Fibroblast of villous mesenchyme (primary cell): Measurements from ENCODE around the gene IL12RB2. TPM values are rescaled to one million over a fixed set of nuclear protein-coding genes. Genes with fewer than 3 reads are reported as not detected.
"Not testable (repeated sequence)": the region's sequence is repeated elsewhere in the genome, so short reads cannot be mapped to it uniquely, and the experiment has no call there.

ENCODE experiments used
- DNase-seq: peaks from one replicate; pipeline ENCODE4 v3.0.0-alpha.2; 2010; ENCODE audit warnings: low read depth
- H3K4me3 ChIP-seq: 2 replicates; pipeline ENCODE4 v1.5.1; 2011; ENCODE audit warnings: low read depth, mild to moderate bottlenecking, low read length
- total RNA-seq: library from RNA; depleted of rRNA; stranded (reverse); fragments of >200 nt; gene quantifications from 2 replicates; pipeline ENCODE4 v1.2.3, GENCODE V29; 2012
- TF ChIP-seq, protein P1 (sequence below): IDR thresholded peaks from 2 replicates; pipeline ENCODE4 v1.5.1; 2012; ENCODE audit warnings: low read depth, mild to moderate bottlenecking, low read length; ENCODE audit not compliant: insufficient read depth

The IL12RB2 gene
- total RNA-seq, 1 donor = not detected

DNA sequence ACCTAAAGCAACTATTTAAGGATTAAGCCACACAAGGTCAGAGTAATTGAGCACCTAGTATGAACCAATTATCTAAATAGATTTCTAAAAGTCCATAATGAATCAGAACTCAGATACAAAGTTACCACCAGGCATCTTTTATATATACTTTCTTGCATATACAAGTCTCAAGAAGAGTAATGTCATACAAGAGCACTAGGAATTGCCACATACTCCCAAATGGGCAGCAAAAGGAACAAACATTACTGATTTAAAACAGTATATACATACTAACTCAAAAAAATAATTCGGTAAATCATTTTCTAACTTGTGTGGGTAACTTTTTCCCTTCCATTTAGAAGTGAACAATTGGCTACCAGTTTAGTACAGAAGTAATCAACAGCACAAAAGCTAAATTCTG is 100.5 kb downstream of the IL12RB2 start:
- DNase-seq = no peak
- no peak overlapping the region for H3K4me3 ChIP-seq
- TF ChIP-seq, protein P1, sequence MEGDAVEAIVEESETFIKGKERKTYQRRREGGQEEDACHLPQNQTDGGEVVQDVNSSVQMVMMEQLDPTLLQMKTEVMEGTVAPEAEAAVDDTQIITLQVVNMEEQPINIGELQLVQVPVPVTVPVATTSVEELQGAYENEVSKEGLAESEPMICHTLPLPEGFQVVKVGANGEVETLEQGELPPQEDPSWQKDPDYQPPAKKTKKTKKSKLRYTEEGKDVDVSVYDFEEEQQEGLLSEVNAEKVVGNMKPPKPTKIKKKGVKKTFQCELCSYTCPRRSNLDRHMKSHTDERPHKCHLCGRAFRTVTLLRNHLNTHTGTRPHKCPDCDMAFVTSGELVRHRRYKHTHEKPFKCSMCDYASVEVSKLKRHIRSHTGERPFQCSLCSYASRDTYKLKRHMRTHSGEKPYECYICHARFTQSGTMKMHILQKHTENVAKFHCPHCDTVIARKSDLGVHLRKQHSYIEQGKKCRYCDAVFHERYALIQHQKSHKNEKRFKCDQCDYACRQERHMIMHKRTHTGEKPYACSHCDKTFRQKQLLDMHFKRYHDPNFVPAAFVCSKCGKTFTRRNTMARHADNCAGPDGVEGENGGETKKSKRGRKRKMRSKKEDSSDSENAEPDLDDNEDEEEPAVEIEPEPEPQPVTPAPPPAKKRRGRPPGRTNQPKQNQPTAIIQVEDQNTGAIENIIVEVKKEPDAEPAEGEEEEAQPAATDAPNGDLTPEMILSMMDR = no peak

- H3K4me3 ChIP-seq, DNase-seq: not testable (repeated sequence)
Measured at GRCh38 chr1:67413101-67413500, 105.4 kb downstream of the IL12RB2 start.

DNA sequence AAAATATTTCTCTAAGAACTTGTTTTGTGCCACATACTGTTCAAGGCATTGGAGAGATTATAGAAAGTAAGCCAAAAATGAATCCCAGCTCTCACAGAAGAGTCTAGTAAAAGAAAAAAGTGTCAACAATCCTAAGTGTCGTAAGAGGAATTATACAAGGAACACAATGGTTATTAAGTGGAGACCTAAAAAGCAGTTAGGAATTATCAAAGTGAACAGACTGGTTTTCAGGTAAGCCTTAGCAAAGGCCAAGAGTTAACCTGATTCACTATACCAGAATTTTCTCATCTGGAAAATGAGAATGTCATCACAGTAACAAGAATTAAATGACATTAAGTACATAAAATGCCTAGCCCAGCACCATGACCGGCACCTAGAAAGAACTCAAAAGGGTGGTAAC is 106.9 kb downstream of the IL12RB2 start:
- DNase-seq = no peak
- TF ChIP-seq, protein P1 = no peak
- no peak overlapping the region for H3K4me3 ChIP-seq

- no peak overlapping the region for H3K4me3 ChIP-seq
- TF ChIP-seq, protein P1 = no peak
- DNase-seq = no peak
Measured at GRCh38 chr1:67415041-67415440, 107.4 kb downstream of the IL12RB2 start.

DNA sequence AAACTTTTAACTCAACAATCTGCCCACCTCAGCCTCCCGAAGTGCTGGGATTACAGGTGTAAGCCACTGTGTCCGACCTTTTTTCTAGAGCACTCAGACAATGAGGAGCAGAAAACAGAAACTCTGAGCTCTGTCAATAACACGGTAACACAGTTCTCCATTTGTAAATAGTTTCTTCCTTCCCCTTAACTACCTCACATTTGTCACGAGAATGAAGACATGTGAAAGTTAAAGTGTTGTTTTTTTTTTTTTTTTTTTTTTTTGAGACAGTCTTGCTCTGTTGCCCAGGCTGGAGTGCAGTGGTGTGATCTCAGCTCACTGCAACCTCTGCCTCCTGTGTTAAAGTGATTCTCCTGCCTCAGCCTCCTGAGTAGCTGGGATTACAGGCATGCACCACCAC is 110.1 kb downstream of the IL12RB2 start:
- H3K4me3 ChIP-seq, DNase-seq: not testable (repeated sequence)

- TF ChIP-seq, protein P1 = no peak
- no peak overlapping the region for H3K4me3 ChIP-seq
- DNase-seq = no peak
Measured at GRCh38 chr1:67418839-67419586, 111.3 kb downstream of the IL12RB2 start.

GRCh38 chr1:67420835-67421492 is 113.3 kb downstream of the IL12RB2 start:
- no peak for DNase-seq
- TF ChIP-seq, protein P1 = no peak
- no peak overlapping the region for H3K4me3 ChIP-seq

GRCh38 chr1:67427465-67427864 is 119.8 kb downstream of the IL12RB2 start:
- DNase-seq = no peak
- peak overlapping the region; percentile 97 for H3K4me3 ChIP-seq

More at GRCh38 chr1:67427465-67427864, 119.8 kb downstream of the IL12RB2 start:
- TF ChIP-seq, protein P1 = no peak
